C4-2B (cell line): ENCODE results near the gene PCNA.

Source experiments
- H3K27ac ChIP-seq: fragments of 450-650 bp; 2 replicates; pipeline ENCODE4 v1.5.1; 2017
- ZFX ChIP-seq: fragments of 450-650 bp; IDR thresholded peaks from 2 replicates; pipeline ENCODE4 v1.6.1; 2017
- TF ChIP-seq, protein P1 (sequence below): fragments of 450-650 bp; conservative IDR thresholded peaks from 2 replicates; pipeline ENCODE4 v1.5.1; 2017; ENCODE audit warnings: mild to moderate bottlenecking

PCNA gene

DNA sequence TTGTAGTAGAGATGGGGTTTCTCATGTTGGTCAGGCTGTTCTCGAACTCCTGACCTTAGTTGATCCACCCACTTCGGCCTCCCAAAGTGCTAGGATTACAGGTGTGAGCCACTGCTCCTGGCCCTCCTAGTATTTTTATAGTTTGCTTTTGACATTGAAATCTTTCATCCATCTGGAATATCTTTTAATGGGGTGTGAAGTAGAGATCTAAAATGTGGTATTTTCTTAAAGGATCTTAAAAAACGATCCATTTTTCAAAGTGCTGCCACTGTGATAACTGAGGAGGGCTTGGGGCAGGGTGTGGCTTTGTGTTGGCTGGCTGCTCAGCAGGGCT, 30.1 kb upstream of the PCNA start:
- TF ChIP-seq, protein P1, sequence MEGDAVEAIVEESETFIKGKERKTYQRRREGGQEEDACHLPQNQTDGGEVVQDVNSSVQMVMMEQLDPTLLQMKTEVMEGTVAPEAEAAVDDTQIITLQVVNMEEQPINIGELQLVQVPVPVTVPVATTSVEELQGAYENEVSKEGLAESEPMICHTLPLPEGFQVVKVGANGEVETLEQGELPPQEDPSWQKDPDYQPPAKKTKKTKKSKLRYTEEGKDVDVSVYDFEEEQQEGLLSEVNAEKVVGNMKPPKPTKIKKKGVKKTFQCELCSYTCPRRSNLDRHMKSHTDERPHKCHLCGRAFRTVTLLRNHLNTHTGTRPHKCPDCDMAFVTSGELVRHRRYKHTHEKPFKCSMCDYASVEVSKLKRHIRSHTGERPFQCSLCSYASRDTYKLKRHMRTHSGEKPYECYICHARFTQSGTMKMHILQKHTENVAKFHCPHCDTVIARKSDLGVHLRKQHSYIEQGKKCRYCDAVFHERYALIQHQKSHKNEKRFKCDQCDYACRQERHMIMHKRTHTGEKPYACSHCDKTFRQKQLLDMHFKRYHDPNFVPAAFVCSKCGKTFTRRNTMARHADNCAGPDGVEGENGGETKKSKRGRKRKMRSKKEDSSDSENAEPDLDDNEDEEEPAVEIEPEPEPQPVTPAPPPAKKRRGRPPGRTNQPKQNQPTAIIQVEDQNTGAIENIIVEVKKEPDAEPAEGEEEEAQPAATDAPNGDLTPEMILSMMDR, result no peak
- no peak for TF ChIP-seq ZFX
- H3K27ac ChIP-seq, result no peak overlapping the region

DNA sequence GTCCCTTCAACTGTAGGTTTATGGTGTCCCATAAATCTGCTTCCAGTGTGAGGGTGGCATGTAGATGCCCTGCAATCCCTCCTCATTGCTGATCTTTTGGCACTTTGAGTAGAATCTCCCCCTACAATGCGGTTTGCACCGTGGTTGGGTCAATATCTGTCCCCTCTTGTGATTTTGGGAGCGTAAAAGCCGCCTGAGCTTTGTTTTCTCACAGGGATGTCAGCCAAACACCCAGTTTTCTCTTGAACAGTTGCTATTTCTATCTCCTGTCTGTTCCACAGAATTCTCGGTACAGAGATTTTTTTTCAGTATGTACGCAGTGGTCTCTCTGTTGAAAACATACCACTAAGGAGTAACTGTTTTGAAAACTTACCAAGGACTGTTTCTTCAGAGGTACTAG, 28.8 kb upstream of the PCNA start:
- no peak for TF ChIP-seq ZFX
- no peak overlapping the region for H3K27ac ChIP-seq

GRCh38 chr20:5146871-5147592, 27.3 kb upstream of the PCNA start:
- TF ChIP-seq ZFX, result no peak
- TF ChIP-seq, protein P1, result no peak
- no peak overlapping the region for H3K27ac ChIP-seq

- no peak overlapping the region for H3K27ac ChIP-seq
- TF ChIP-seq ZFX, result no peak
- TF ChIP-seq, protein P1, result no peak
Observed at GRCh38 chr20:5146099-5146668, 26.4 kb upstream of the PCNA start.

DNA sequence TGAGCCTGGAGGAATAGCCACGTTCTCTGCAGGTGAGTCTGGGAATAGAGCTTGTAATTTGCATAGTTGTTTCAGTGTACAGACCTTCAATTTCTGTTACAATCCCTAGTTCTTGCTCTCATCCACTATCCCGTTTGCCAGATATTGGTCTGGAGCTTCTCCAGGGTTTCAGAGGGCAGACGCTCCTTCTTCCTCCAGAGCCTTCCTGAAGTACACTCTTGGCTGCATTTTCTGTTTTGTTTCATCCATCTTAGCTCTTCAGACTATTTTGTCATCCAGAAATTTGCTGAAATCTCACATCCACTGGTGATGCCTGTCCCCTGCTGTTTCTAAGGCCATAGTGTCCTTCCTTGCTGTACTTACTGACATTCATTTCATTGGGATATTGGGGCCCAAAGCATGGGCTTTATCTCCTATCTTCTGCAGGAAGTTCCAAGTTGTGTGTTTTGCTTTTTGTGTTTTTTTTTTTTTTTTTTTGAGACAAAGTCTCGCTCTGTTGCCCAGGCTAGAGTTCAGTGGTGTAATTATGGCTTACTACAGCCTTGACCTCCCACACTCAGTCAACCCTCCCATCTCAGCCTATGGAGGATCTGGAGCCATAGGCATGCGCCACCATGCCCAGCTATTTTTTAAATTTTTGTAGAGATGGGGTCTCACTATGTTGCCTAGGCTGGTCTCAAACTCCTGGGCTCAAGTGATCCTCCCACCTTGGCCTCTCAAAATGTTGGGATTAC, 25.8 kb upstream of the PCNA start:
- no peak overlapping the region for H3K27ac ChIP-seq
- TF ChIP-seq ZFX, result no peak
- TF ChIP-seq, protein P1, result no peak

GRCh38 chr20:5143851-5144250, 24.1 kb upstream of the PCNA start:
- TF ChIP-seq ZFX, result no peak
- TF ChIP-seq, protein P1, result no peak
- no peak overlapping the region for H3K27ac ChIP-seq

- no peak for TF ChIP-seq ZFX
- TF ChIP-seq, protein P1, result no peak
Observed at GRCh38 chr20:5141615-5142014, 21.9 kb upstream of the PCNA start.

More at GRCh38 chr20:5141615-5142014, 21.9 kb upstream of the PCNA start:
- no peak overlapping the region for H3K27ac ChIP-seq
